Peyer's patch (tissue), 4 donors: Measurements from ENCODE around the gene GTF3C2. TPM values are rescaled to one million over a fixed set of nuclear protein-coding genes. Genes with fewer than 3 reads are reported as not detected.
A peak's percentile ranks its signal among the peaks of the same experiment; 100 is the strongest.

ENCODE experiments used
- DNase-seq, 3 donors: peaks; one replicate each; pipeline ENCODE4 v3.0.0-alpha.2; 2017 to 2019
- H3K27ac ChIP-seq, 4 donors: fragments of 200-600 bp; sonication (generic); one replicate each; pipeline ENCODE4 v1.5.1; 2016 to 2019
- H3K27me3 ChIP-seq, 2 donors: fragments of 200-600 bp; sonication (generic); one replicate each; pipeline ENCODE4 v1.5.1; 2019
- H3K36me3 ChIP-seq, 3 donors: fragments of 200-600 bp; sonication (generic); one replicate each; pipeline ENCODE4 v1.5.1; 2016 to 2019
- H3K4me1 ChIP-seq, 4 donors: fragments of 200-600 bp; sonication (generic); one replicate each; pipeline ENCODE4 v1.5.1; 2016 to 2019
- H3K4me3 ChIP-seq, 4 donors: fragments of 200-600 bp; sonication (generic); 1 replicate in 3 of 4; 2 replicates in 1 of 4; pipeline ENCODE4 v1.5.1; 2016 to 2019; ENCODE audit warnings: mild to moderate bottlenecking in 1 of 4
- H3K9me3 ChIP-seq, 4 donors: fragments of 200-600 bp; sonication (generic); one replicate each; pipeline ENCODE4 v1.5.1; 2016 to 2019; ENCODE audit warnings: mild to moderate bottlenecking in 1 of 4
- CTCF ChIP-seq, 6 experiments: fragments of 450-650 bp in 4 of 6; fragments of 200-600 bp in 2 of 6; sonication (generic) in 1 of 6; IDR thresholded peaks; one replicate each; pipeline ENCODE4 v1.5.1; 2017 to 2019; ENCODE audit warnings: antibody characterized with exemption in 6 of 6, mild to moderate bottlenecking in 3 of 6, moderate library complexity in 1 of 6
- POLR2A ChIP-seq, 2 donors: fragments of 450-650 bp; IDR thresholded peaks; one replicate each; pipeline ENCODE4 v1.5.1; 2017; ENCODE audit warnings: antibody characterized with exemption in 2 of 2, mild to moderate bottlenecking in 2 of 2, moderate library complexity in 2 of 2
- total RNA-seq, 4 donors: library from RNA; depleted of rRNA; stranded (reverse); fragments of >200 nt; gene quantifications; one replicate each; pipeline ENCODE4 v1.1.0, GENCODE V29; 2016

GTF3C2 gene
- total RNA-seq, 4 donors from 2014 or later: 59.0 to 111 (median 74.6) TPM

GRCh38 chr2:27369471-27370025 is 13.0 kb upstream of the GTF3C2 start:
- TF ChIP-seq CTCF (IDR thresholded peaks at IDR 0.05) (no peak), POLR2A (IDR thresholded peaks at IDR 0.05) (no peak)
- Histone ChIP-seq H3K4me1 (peaks cover 0 to 27% (median 11%) of the 10 kb centered on the region in 4 donors), H3K27ac (peak overlapping the region; percentile 86 to 90 (median 90)), H3K27me3 (no peaks in the 10 kb centered on the region), H3K9me3 (no peaks in the 10 kb centered on the region), H3K36me3 (peaks cover 0 to 60% (median 4%) of the 10 kb centered on the region in 3 donors), H3K4me3 (peak overlapping the region; percentile 77 to 89 (median 78))
- DNase-seq: peak in 1 of 3 donors; percentile 48

GRCh38 chr2:27363933-27364332 is 7.4 kb upstream of the GTF3C2 start:
- Histone ChIP-seq H3K27ac (no peak overlapping the region), H3K4me1 (peaks cover 0 to 4% (median under 1%) of the 10 kb centered on the region in 4 donors), H3K36me3 (peaks cover 0 to 58% (median 4%) of the 10 kb centered on the region in 3 donors), H3K27me3 (no peaks in the 10 kb centered on the region), H3K9me3 (no peaks in the 10 kb centered on the region), H3K4me3 (no peak overlapping the region)
- no peak for DNase-seq
- TF ChIP-seq POLR2A (IDR thresholded peaks at IDR 0.05) (no peak), CTCF (IDR thresholded peaks at IDR 0.05) (no peak)

- H3K4me3 ChIP-seq: no peak overlapping the region
- peaks cover 0 to 7% (median 0%) of the 10 kb centered on the region in 4 donors for H3K4me1 ChIP-seq
- no peak for DNase-seq
- no peaks in the 10 kb centered on the region for H3K27me3 ChIP-seq
- H3K36me3 ChIP-seq: peaks cover 0 to 48% (median 4%) of the 10 kb centered on the region in 3 donors
- no peak overlapping the region for H3K27ac ChIP-seq
- no peaks in the 10 kb centered on the region for H3K9me3 ChIP-seq
- no peak for TF ChIP-seq POLR2A (IDR thresholded peaks at IDR 0.05)
- no peak for TF ChIP-seq CTCF (IDR thresholded peaks at IDR 0.05)
These were observed 6.3 kb upstream of the GTF3C2 start for GRCh38 chr2:27362678-27363420.

DNA sequence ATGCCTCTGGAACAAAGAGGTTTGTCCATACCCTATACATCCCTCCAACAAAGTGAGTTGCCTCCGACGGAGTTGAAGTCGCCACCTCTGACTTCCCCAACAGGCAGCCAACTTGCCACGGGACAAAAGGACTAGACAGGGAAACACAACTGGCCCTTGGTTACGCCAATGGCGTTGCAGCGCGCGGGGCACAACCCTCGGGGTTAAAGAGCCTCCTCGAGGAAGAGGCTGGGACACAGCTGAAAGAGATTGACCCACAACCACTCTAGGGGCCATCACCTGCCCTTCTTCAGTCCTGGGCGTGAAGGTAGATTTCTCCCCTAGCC is 545 bp downstream of the GTF3C2 start:
- Histone ChIP-seq H3K27ac (peak overlapping the region; percentile 82 to 95 (median 92)), H3K9me3 (no peaks in the 10 kb centered on the region), H3K27me3 (no peaks in the 10 kb centered on the region), H3K4me3 (peak overlapping the region; percentile 58 to 97 (median 68)), H3K36me3 (no peaks in the 10 kb centered on the region), H3K4me1 (peaks cover 0 to 36% (median 5%) of the 10 kb centered on the region in 4 donors)
- TF ChIP-seq CTCF (IDR thresholded peaks at IDR 0.05): no peak
- no peak for TF ChIP-seq POLR2A (IDR thresholded peaks at IDR 0.05)
- DNase-seq: peak in 2 of 3 donors; percentile 76 to 81

DNA sequence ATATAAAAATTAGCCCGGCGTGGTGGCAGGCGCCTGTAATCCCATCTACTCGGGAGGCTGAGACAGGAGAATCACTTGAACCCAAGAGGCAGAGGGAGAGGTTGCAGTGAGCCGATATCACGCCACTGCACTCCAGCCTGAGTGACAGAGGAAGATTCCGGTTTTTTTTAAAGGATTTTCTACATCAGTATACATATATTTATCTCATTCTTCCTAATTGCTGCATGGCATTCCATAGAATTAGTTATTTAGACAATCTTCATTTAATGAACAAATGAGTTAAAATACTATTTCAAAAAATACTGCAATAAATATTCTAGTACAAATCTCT is 2.0 kb downstream of the GTF3C2 start:
- Histone ChIP-seq H3K27me3 (no peaks in the 10 kb centered on the region), H3K4me1 (peaks cover 0 to 36% (median 5%) of the 10 kb centered on the region in 4 donors), H3K36me3 (no peaks in the 10 kb centered on the region), H3K4me3 (no peak overlapping the region), H3K27ac (peak overlapping the region in 1 of 4 donors; percentile 1), H3K9me3 (no peaks in the 10 kb centered on the region)
- no peak for DNase-seq
- no peak for TF ChIP-seq CTCF (IDR thresholded peaks at IDR 0.05)
- TF ChIP-seq POLR2A (IDR thresholded peaks at IDR 0.05): no peak
